GM12874 (cell line): ENCODE data around the gene FARS2.
A peak's percentile ranks its signal among the peaks of the same experiment; 100 is the strongest.

Source experiments
- TF ChIP-seq, protein P1 (sequence below): IDR thresholded peaks from 2 replicates; pipeline ENCODE4 v1.5.1; 2011; ENCODE audit warnings: low read depth, mild to moderate bottlenecking, control low read depth, low read length, moderate library complexity; ENCODE audit not compliant: insufficient read depth

FARS2 gene

DNA sequence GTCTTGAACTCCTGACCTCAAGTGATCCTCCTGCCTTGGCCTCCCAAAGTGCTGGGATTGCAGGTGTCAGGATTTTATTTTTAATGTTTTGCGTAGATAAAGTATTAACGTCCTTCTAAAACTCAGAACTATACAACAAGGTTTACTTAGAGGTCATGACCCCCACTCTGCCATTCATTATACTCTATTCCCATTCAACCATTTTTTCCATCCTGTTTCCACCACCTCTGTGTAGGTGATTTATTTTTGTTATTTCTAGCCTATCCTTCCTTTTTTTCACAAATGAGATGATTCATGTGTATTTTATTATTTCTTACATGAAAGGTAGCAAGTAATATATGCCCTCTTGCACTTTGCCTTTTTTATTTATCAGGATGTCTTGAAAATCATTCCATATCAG lies 138.1 kb downstream of the FARS2 start:
- TF ChIP-seq, protein P1, sequence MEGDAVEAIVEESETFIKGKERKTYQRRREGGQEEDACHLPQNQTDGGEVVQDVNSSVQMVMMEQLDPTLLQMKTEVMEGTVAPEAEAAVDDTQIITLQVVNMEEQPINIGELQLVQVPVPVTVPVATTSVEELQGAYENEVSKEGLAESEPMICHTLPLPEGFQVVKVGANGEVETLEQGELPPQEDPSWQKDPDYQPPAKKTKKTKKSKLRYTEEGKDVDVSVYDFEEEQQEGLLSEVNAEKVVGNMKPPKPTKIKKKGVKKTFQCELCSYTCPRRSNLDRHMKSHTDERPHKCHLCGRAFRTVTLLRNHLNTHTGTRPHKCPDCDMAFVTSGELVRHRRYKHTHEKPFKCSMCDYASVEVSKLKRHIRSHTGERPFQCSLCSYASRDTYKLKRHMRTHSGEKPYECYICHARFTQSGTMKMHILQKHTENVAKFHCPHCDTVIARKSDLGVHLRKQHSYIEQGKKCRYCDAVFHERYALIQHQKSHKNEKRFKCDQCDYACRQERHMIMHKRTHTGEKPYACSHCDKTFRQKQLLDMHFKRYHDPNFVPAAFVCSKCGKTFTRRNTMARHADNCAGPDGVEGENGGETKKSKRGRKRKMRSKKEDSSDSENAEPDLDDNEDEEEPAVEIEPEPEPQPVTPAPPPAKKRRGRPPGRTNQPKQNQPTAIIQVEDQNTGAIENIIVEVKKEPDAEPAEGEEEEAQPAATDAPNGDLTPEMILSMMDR = no peak

DNA sequence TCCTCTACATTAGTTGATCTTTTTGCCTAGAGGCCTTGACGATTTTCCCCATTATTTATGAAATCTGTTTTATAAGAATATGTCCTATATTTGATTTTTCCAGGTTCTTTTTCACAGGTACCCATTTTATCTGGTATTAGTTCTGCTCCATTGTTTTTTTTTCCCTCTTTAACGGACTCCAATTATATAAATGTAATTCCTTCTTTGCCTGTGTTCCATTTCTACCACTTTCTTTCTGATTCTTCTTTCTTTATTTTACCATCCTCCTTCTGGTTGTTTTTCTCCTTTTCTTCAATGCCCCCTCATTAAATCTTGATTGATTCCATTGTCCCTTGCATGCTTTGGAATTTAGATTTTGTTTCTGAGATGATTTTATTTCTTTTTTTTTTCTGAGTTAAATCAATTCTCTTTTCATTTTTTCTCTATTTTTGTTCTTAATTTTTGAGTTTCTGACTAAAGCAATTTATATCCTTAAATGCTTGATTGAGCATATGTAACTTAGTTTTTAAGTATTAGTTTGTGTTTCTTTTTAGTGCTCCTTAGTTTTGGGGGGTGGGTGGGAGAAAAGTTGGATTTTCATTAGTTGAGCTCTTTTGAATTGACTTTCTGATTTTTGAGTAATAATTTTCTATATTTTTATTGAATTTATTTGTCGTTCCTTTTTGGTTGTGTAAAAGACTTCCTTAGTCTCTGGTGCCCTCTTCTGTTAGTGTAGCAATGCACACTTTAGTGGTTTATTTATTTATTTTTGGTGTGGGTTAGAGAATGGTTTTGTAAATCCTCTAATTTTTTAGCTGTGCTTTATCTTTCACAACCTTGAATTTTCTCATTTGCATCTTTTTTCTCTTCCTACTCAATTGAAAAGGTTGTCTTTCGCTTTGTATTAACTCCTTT lies 140.8 kb downstream of the FARS2 start:
- TF ChIP-seq, protein P1 = 0 out of 2 replicates have a peak, but pooled peaks have one; percentile 18

DNA sequence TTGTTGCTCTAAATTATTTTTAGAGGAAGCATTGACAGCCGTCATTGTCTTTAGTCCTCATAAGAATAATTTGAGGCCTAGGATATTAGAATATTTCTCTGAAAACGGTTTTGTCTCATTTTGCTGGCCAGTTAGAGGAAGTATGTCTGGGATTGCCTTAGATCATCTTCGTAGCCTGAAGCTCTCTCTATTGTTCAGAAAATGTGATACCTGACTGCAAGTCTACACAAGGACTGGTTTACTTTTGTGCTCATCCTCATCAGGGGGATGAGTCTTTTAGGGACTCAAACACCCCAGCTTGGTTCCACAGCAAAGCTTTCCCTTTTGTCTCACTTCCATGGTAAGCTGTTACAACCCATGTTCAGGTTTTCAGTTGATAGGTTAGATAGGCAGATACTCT lies 141.8 kb downstream of the FARS2 start:
- TF ChIP-seq, protein P1 = no peak

DNA sequence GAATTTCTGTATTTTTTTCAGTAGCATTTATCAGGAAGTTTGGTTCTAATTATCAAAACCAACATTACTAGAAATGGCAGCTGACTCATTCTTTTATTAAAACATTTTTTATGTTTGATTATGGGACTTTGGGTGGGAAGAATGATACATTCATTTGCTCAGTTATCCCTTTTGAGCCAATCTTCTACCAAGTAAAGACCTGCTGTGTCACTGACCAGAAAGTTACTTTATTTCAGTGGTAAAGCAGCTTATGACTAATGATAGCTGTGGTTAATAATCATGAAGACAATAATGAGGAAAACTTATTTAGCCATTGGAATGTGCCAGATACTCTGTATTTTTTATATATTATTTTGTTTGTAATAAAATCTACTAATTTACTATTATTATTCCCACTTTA lies 142.3 kb downstream of the FARS2 start:
- TF ChIP-seq, protein P1 = no peak

DNA sequence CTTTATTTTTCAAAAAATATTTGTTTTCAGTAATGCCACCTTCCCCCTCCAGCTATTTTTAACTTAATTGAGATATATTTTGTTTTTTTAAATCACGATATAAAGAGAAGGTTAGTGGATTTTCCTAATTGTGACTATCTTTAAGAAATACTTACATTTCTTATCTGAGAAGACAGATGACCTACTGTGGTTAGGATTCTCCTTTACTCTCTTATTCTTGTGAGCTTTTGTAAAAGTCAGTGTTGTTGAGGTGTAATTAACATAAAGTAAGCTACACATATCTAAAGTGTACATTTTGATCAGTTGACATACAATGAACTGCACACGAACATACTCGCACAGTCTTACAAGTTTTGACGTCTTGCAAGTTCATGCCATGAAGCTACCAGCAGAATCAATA lies 144.7 kb downstream of the FARS2 start:
- TF ChIP-seq, protein P1 = no peak

DNA sequence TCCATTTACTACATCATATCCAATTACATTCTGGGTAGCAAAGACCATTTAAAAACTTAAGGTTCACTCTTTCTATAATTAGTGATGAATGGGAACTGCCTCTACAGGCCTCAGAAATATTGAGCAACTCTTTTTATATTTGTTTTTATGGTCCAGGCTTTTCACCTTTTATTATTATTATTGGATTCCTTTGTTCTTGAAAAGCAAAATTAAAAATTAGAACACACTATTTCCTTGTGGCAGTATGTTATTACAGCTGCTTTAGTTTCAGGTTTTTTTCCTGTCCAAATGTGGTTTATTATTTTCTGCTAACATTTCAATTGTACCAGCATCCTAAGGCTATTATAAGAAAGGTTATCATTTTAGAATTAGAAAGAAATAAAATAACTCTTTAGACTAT lies 150.1 kb downstream of the FARS2 start:
- TF ChIP-seq, protein P1 = no peak

DNA sequence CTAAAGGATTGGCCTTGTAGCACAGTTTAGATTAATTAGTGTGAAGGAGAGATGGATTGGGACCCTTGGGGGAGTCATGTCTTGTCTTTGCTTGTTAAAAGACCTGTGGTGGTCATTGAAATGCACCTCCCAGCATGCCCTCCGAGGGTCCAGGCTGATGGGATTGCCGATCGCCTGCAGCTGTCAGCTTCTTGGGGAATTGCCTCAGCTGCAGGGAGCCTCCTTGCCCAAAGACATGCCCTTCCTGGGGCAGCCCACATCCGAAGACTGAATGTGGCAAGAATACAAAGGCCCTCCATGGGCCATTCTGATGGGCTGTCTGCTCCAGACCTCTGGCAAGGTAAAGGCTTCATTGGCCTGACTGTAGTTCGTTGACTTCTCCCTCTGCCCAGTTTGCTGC lies 150.7 kb downstream of the FARS2 start:
- TF ChIP-seq, protein P1 = no peak
